GM10266 (cell line): ENCODE measurements around the gene NUP88.

ENCODE experiments used
- DNase-seq: peaks from one replicate; pipeline ENCODE4 v3.0.0; 2012; ENCODE audit errors: extremely low spot score
- TF ChIP-seq, protein P1 (sequence below): IDR thresholded peaks from 2 replicates; pipeline ENCODE4 v1.5.1; 2012; ENCODE audit warnings: mild to moderate bottlenecking, low read depth; ENCODE audit not compliant: control insufficient read depth, insufficient read depth; ENCODE audit errors: missing control alignments

The NUP88 gene

DNA sequence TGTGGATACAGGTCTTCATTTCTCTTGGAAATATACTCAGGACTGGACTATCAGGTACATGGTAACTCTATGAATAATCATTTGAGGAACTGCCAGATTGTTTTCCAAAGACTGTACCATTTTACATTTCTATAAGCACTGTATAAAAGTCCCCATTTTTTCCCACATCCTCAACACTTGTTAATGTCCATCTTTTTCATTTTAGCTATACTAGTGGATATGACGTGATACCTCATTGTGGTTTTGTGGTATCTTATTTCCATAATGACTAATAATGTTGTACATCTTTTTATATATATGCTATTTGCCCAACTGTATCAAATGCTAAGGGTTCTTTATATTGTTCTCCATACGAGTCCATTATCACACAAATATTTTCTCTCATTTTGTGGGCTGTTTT, 22.9 kb downstream of the NUP88 start:
- no peak for DNase-seq
- TF ChIP-seq, protein P1, sequence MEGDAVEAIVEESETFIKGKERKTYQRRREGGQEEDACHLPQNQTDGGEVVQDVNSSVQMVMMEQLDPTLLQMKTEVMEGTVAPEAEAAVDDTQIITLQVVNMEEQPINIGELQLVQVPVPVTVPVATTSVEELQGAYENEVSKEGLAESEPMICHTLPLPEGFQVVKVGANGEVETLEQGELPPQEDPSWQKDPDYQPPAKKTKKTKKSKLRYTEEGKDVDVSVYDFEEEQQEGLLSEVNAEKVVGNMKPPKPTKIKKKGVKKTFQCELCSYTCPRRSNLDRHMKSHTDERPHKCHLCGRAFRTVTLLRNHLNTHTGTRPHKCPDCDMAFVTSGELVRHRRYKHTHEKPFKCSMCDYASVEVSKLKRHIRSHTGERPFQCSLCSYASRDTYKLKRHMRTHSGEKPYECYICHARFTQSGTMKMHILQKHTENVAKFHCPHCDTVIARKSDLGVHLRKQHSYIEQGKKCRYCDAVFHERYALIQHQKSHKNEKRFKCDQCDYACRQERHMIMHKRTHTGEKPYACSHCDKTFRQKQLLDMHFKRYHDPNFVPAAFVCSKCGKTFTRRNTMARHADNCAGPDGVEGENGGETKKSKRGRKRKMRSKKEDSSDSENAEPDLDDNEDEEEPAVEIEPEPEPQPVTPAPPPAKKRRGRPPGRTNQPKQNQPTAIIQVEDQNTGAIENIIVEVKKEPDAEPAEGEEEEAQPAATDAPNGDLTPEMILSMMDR = no peak

DNA sequence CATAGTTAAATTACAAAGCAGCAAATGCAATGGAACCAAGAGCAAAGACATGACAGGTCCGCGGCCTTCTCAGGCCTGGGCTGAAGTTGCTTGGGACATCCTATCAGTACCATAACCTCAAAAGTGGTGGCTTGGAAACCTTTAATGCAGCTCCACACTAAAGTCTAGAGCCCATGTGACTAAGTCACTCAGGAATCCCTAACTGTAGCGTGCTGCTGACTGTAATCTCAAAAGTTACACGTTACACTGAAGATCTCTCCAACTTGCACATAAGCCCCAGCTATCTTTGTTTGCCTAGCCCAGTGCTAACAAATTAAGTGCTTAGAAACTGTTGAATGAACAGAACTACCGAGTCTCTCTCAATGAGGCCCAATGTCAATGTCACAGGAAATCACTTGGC, 27.8 kb downstream of the NUP88 start:
- TF ChIP-seq, protein P1 = no peak
- DNase-seq = no peak

DNA sequence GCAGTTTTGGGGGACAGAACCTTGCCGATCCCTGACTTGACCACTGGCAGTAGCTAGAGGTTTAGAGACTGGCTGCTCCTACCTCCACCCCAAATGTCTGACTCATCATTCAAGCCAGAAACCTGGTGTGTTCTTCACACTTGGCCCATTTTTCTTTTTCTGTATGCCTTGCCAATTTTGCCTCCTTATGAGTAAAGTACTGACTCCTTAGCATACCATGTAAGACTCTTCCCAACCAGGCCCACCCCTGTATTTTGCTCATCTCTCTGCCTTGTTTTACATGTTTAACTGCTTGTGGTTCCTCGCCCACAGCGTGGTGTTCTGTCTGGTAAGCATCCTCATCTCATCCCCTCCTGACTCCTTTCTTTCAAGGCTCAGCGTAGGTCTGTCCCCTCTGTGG, 37.9 kb downstream of the NUP88 start:
- DNase-seq = no peak
- TF ChIP-seq, protein P1 = no peak

DNA sequence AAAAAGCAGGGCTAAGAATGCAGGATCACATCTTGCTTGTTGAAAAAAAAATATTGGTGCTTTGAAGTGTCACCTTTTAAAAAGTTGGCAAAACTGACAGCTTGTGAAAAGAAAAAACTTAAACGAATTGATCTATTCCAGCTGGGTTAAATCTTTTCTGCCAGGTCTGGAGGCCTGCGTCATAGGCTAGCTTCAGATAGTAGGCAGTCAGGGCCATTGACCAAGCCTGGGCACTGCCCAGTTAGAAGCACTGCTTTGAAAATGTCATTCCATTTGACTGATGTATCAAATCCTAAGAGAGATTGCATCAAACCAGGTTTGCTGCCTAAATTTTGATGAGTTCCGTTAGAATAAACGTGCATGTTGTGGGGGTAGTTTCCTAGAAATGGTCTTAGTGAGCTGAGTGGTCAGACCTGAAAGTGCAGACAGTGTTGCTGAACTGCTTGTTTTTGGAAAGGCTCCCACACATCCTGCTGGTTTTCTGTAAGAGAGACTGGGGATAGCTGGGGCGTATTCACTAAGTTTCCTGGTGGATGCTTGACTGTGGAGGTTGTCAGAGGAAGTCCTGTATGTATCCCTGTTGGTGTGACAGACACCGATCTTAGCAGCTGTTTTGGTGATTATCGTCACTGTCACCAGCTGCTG, 38.8 kb downstream of the NUP88 start:
- TF ChIP-seq, protein P1 = no peak
- DNase-seq = no peak

DNA sequence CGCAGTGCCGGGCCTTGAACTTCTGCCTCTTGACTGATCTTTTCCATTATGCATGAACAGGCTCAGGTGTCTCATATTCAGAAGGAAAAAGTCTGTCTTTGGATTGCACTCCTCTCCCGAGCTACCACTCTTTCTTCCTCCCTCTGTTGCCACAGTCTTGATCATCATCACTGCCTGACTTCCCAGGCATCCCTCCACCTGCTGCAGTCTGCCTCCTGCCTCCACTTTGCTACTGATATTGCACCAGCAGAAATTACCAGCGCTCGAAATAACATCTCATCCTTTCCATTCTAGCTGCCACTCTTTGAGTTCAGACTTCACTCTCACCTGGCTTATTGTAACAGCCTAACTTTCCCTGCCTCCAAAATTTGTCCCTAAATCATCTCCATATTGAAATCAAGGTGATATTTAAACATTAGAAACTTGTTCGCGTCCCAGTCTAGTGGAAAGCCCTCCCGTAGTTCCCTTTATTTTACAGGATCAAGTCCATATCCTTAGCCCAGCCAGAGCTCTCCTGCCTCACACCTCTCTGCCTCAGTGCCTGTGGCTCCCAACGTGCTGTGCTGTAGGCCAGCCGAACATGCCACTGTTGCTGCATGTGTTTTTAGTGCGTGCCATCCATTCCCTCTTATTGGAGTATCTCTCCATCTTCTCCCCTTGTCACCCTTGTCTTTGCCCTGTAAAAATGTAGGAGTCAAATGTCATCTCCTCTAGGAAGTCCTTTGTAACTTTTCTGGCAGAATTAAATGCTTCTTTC, 39.9 kb downstream of the NUP88 start:
- no peak for DNase-seq
- TF ChIP-seq, protein P1 = no peak

DNA sequence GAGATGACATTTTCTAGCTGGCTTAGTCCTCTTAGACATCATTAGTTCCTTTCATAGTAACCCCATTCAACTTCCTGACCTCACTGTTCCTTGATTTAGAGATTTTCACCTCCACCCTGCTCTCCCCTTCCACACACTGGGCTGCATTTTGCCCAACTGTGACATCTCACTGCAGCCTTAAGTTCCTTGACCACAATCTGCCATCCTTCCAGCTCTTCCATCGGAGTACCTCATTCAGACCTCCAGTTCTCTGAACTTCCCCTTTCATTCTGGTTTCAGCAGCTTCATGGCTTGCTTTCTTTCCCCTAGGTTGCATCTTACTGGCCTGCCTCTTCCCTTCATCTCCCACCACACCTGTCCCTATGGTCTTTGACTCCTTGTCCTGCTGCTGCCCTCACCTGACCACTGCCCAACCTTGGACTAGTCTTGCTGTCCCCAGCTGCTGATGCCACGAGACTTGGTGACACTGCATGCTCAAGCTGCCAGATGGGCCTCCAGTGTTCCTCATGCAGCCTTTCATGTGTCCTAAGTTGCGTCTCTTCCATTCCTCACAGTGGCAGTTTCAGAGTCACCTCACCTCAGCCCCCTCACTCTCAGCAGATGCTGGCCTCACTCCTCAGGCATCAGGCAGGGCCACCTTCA, 40.8 kb downstream of the NUP88 start:
- TF ChIP-seq, protein P1 = no peak
- DNase-seq = no peak

DNA sequence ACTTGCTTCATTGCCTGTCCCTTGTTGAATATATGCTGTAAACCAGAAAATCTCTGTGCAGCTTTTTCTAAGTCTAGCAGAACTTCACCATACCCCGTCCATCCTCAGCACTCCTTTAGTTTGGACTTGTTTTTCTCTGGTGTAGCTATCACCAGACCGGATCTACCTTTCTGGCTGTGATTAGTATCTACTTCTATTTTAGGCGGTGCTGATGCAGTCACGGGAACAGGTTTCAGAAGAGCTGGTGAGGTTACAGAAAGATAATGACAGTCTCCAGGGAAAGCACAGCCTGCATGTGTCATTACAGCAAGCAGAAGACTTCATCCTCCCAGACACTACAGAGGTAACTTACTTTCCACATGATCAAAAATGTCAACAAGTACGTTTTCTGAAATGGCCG, 46.4 kb downstream of the NUP88 start:
- DNase-seq = peak; percentile 10
- TF ChIP-seq, protein P1 = no peak
